T-helper 1 cell treated with Interleukin-12 subunit alpha and Interleukin-12 subunit beta and Interleukin-4 antibody, amounts not matched to agents 30 μg/mL and 1 μg/mL, for 36 hours (primary cell): Measurements from ENCODE around the gene GSN.

Source experiments
- H3K27ac Mint-ChIP-seq: one replicate; pipeline ENCODE4 v1.8.0; 2021; ENCODE audit warnings: mild to moderate bottlenecking, mixed read lengths
- H3K27me3 Mint-ChIP-seq: one replicate; pipeline ENCODE4 v1.8.0; 2021; ENCODE audit warnings: low read depth, mixed read lengths
- H3K36me3 Mint-ChIP-seq: one replicate; pipeline ENCODE4 v1.8.0; 2021; ENCODE audit warnings: low read depth, mixed read lengths
- H3K4me1 Mint-ChIP-seq: one replicate; pipeline ENCODE4 v1.8.0; 2021; ENCODE audit warnings: low read depth, mixed read lengths
- H3K4me3 Mint-ChIP-seq: one replicate; pipeline ENCODE4 v1.8.0; 2021; ENCODE audit warnings: mild to moderate bottlenecking, moderate library complexity, mixed read lengths
- H3K9me3 Mint-ChIP-seq: one replicate; pipeline ENCODE4 v1.8.0; 2021; ENCODE audit warnings: mixed read lengths

GSN gene

GRCh38 chr9:121274851-121275250, 6.9 kb downstream of the GSN start:
- no peak overlapping the region for H3K4me3 Mint-ChIP-seq
- no peaks in the 10 kb centered on the region for H3K9me3 Mint-ChIP-seq
- no peak overlapping the region for H3K27ac Mint-ChIP-seq
- H3K36me3 Mint-ChIP-seq: no peaks in the 10 kb centered on the region
- peaks cover 24% of the 10 kb centered on the region for H3K27me3 Mint-ChIP-seq
- H3K4me1 Mint-ChIP-seq: peaks cover 5% of the 10 kb centered on the region

- Mint-ChIP-seq H3K27me3 (peaks cover 15% of the 10 kb centered on the region), H3K27ac (no peak overlapping the region), H3K36me3 (no peaks in the 10 kb centered on the region), H3K9me3 (no peaks in the 10 kb centered on the region), H3K4me1 (peaks cover 3% of the 10 kb centered on the region), H3K4me3 (no peak overlapping the region)
Measured at GRCh38 chr9:121275781-121276658, 8.1 kb downstream of the GSN start.

- H3K27me3 Mint-ChIP-seq: peaks cover 12% of the 10 kb centered on the region
- no peaks in the 10 kb centered on the region for H3K9me3 Mint-ChIP-seq
- no peaks in the 10 kb centered on the region for H3K36me3 Mint-ChIP-seq
- no peak overlapping the region for H3K27ac Mint-ChIP-seq
- peaks cover 3% of the 10 kb centered on the region for H3K4me1 Mint-ChIP-seq
- no peak overlapping the region for H3K4me3 Mint-ChIP-seq
Measured at GRCh38 chr9:121277026-121277425, 9.1 kb downstream of the GSN start.

- Mint-ChIP-seq H3K4me1 (peaks cover 3% of the 10 kb centered on the region), H3K4me3 (no peak overlapping the region), H3K36me3 (no peaks in the 10 kb centered on the region), H3K9me3 (no peaks in the 10 kb centered on the region), H3K27me3 (peaks cover 12% of the 10 kb centered on the region), H3K27ac (no peak overlapping the region)
Measured at GRCh38 chr9:121277518-121278295, 9.7 kb downstream of the GSN start.

- no peak overlapping the region for H3K27ac Mint-ChIP-seq
- no peak overlapping the region for H3K4me3 Mint-ChIP-seq
- H3K36me3 Mint-ChIP-seq: no peaks in the 10 kb centered on the region
- peaks cover 12% of the 10 kb centered on the region for H3K27me3 Mint-ChIP-seq
- peaks cover 3% of the 10 kb centered on the region for H3K4me1 Mint-ChIP-seq
- no peaks in the 10 kb centered on the region for H3K9me3 Mint-ChIP-seq
Measured at GRCh38 chr9:121278477-121279261, 10.7 kb downstream of the GSN start.

GRCh38 chr9:121279776-121280388, 11.9 kb downstream of the GSN start:
- peaks cover 12% of the 10 kb centered on the region for H3K27me3 Mint-ChIP-seq
- no peaks in the 10 kb centered on the region for H3K9me3 Mint-ChIP-seq
- H3K4me1 Mint-ChIP-seq: peaks cover 3% of the 10 kb centered on the region
- H3K4me3 Mint-ChIP-seq: no peak overlapping the region
- no peaks in the 10 kb centered on the region for H3K36me3 Mint-ChIP-seq
- H3K27ac Mint-ChIP-seq: no peak overlapping the region

GRCh38 chr9:121280715-121281613, 13.0 kb downstream of the GSN start:
- Mint-ChIP-seq H3K27me3 (peaks cover 12% of the 10 kb centered on the region), H3K36me3 (no peaks in the 10 kb centered on the region), H3K27ac (no peak overlapping the region), H3K4me3 (no peak overlapping the region), H3K9me3 (no peaks in the 10 kb centered on the region), H3K4me1 (peaks cover 6% of the 10 kb centered on the region)

GRCh38 chr9:121281614-121282276, 13.8 kb downstream of the GSN start:
- Mint-ChIP-seq H3K9me3 (no peaks in the 10 kb centered on the region), H3K36me3 (no peaks in the 10 kb centered on the region), H3K27me3 (peaks cover 12% of the 10 kb centered on the region), H3K4me1 (peaks cover 11% of the 10 kb centered on the region), H3K27ac (no peak overlapping the region), H3K4me3 (no peak overlapping the region)

- H3K27me3 Mint-ChIP-seq: peaks cover 7% of the 10 kb centered on the region
- no peak overlapping the region for H3K27ac Mint-ChIP-seq
- H3K4me1 Mint-ChIP-seq: peaks cover 11% of the 10 kb centered on the region
- H3K4me3 Mint-ChIP-seq: no peak overlapping the region
- no peaks in the 10 kb centered on the region for H3K36me3 Mint-ChIP-seq
- H3K9me3 Mint-ChIP-seq: no peaks in the 10 kb centered on the region
Measured at GRCh38 chr9:121282277-121283079, 14.5 kb downstream of the GSN start.

- Mint-ChIP-seq H3K4me1 (peaks cover 12% of the 10 kb centered on the region), H3K4me3 (no peak overlapping the region), H3K9me3 (no peaks in the 10 kb centered on the region), H3K27ac (no peak overlapping the region), H3K36me3 (no peaks in the 10 kb centered on the region), H3K27me3 (peaks cover 7% of the 10 kb centered on the region)
Measured at GRCh38 chr9:121283080-121283398, 15.1 kb downstream of the GSN start.

- Mint-ChIP-seq H3K4me3 (no peak overlapping the region), H3K9me3 (no peaks in the 10 kb centered on the region), H3K27ac (no peak overlapping the region), H3K27me3 (peaks cover 3% of the 10 kb centered on the region), H3K4me1 (peaks cover 12% of the 10 kb centered on the region), H3K36me3 (no peaks in the 10 kb centered on the region)
Measured at GRCh38 chr9:121283856-121284732, 16.1 kb downstream of the GSN start.
